Measurements from ENCODE around the gene SOCS4.
A peak's percentile ranks its signal among the peaks of the same experiment; 100 is the strongest.
"Not testable (repeated sequence)": the region's sequence is repeated elsewhere in the genome, so short reads cannot be mapped to it uniquely, and the experiment has no call there.

Gene SOCS4

DNA sequence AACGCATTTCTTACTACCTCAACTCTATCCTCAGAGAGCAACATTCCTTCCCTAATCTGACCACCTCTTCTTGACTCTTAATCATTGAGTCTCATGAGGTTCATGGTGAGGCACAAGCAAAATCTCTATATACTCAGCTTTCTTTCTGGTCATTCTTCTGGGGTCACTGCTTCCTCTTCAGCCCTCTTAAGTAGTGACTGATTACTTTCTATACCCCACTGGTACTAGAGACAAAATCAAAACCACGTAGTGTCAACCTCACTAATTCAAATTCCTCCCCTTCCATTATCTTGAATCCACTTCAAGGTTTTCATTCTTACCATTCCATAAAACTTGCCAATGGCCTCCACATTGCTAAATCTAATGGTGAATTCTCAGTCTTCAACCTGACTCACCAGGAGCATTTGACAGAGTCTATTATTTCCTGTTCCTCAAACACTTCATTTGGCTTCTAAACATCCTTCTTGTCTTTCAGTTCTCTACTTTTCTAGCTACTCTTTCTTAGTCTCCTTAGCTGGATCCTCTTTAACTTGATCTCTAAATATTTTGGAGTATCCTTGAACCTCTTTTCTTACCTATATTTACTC is 7.0 kb upstream of the SOCS4 start:
- no peak for DNase-seq (ENCODE audit: low spot score)
- Histone ChIP-seq H3K4me3 (no peak overlapping the region), H3K27ac (no peak overlapping the region)
- TF ChIP-seq, protein P1, sequence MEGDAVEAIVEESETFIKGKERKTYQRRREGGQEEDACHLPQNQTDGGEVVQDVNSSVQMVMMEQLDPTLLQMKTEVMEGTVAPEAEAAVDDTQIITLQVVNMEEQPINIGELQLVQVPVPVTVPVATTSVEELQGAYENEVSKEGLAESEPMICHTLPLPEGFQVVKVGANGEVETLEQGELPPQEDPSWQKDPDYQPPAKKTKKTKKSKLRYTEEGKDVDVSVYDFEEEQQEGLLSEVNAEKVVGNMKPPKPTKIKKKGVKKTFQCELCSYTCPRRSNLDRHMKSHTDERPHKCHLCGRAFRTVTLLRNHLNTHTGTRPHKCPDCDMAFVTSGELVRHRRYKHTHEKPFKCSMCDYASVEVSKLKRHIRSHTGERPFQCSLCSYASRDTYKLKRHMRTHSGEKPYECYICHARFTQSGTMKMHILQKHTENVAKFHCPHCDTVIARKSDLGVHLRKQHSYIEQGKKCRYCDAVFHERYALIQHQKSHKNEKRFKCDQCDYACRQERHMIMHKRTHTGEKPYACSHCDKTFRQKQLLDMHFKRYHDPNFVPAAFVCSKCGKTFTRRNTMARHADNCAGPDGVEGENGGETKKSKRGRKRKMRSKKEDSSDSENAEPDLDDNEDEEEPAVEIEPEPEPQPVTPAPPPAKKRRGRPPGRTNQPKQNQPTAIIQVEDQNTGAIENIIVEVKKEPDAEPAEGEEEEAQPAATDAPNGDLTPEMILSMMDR (IDR thresholded peaks at IDR 0.05) = no peak

DNA sequence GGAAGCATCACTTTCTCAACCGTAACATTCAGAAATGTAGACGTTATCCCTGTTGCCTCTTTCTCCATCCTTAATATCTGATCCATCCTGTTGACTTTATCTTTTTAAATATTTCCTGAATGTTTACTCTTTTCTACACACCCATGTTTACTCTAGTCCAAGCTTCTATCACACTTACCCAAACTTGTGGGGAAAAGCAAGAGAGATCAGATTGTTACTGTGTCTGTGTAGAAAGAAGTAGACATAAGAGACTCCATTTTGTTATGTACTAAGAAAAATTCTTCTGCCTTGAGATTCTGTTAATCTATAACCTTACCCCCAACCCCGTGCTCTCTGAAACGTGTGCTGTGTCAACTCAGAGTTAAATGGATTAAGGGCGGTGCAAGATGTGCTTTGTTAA is 2.7 kb upstream of the SOCS4 start:
- not testable (repeated sequence) for DNase-seq (ENCODE audit: low spot score); H3K4me3 ChIP-seq; H3K27ac ChIP-seq

DNA sequence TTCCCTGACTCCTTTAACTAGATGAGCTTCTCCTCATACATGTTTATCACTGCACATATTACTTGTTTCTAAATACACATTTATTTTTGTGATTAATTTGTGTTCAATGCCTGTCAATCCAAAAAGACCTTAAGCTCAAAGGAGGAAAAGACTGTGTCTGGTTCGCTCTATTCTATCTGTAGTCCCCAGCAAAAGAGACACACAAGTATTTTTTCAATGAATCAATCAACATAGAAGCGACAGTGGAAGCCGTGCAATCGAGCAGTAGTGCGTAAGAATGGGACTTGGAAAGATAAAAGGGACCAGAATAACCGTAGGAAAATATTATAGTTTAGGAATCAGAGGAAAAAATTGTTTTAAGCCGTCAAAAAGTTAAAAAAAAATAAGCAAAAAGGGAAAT is 1.1 kb upstream of the SOCS4 start:
- no peak for DNase-seq (ENCODE audit: low spot score)
- Histone ChIP-seq H3K27ac (no peak overlapping the region), H3K4me3 (peak overlapping the region; percentile 78)
- TF ChIP-seq, protein P1 (IDR thresholded peaks at IDR 0.05) = no peak

DNA sequence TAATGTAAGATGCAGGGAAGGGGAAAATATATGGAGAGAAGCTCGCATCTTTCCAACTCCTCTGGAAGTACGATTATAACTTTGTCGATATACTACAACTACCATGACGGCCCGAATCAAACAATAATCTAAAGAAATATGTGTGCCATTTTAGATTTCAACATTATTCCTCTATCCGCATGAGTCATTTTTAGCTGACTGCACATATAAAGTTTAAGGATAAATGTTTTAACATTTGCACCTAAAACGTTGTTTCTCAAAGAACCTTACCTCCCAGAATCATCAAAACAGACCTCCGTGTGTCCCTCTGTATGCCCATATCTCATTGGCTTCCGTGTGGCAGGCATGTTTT is 619 bp upstream of the SOCS4 start:
- Histone ChIP-seq H3K27ac (peak overlapping the region; percentile 24 to 91), H3K4me3 (peak overlapping the region; percentile 78)
- TF ChIP-seq, protein P1 (IDR thresholded peaks at IDR 0.05) = no peak
- no peak for DNase-seq (ENCODE audit: low spot score)

DNA sequence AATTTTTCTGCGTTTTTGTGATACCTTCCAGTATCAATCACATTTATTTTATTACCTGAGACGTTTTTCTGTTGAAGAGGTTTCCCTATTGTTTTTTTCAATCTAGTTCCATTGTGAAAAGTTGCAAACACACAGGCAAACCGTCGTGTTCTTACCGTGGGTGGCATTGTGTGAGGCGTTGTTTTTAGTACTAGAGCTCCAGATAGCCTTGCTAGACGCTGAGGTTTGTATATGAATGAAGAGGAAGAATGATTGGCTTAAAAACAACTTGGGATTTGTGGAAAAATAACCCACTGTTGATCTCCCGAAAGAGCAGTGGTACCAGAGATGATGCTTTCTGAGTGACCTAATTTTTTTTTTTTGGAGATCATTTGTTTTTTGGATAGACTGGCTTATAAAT is 1.0 kb downstream of the SOCS4 start:
- H3K4me3 ChIP-seq = peak overlapping the region; percentile 78
- TF ChIP-seq, protein P1 (IDR thresholded peaks at IDR 0.05) = no peak
- H3K27ac ChIP-seq = no peak overlapping the region
- no peak for DNase-seq (ENCODE audit: low spot score)

DNA sequence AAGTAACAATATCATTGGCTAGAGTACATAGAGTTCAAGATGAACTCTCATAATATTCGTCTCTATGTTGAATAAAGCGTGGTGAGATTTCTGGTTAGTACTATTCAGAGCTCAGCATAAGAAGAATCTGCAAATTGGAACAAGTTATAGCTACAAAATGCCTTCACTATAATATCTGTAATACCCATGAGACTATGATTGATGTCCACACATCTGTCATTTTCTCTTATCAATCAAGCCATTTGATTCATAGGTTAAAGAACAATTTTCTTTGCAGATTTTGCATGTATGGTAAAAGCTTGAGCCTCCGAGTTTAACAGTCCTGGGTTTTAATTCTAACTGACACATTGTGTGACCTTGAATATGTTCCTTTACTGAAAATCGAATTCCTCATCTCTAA is 1.4 kb downstream of the SOCS4 start:
- no peak for DNase-seq (ENCODE audit: low spot score)
- no peak overlapping the region for H3K27ac ChIP-seq
- peak overlapping the region; percentile 78 for H3K4me3 ChIP-seq
- TF ChIP-seq, protein P1 (IDR thresholded peaks at IDR 0.05) = no peak

DNA sequence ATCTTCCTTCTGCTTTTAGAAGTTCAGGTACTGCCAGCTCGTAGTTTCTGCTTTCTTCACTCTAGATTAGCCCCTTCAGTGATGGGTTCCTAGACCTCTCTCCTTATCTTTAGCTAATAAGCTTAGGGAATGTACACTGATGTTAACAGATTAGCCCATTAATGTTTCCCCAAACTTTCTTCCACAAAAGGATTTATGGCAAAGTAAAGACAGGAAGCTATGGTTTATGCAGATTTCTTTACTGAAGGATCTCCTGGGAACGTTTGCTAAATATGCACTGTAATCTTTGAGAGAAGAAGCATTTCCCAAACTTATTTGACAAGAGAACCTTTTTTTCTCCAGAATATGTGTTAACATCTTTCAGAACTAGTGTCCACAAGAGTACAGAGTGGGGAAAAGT is 4.2 kb downstream of the SOCS4 start:
- TF ChIP-seq, protein P1 (IDR thresholded peaks at IDR 0.05) = no peak
- no peak for DNase-seq (ENCODE audit: low spot score)
- Histone ChIP-seq H3K4me3 (no peak overlapping the region), H3K27ac (no peak overlapping the region)

DNA sequence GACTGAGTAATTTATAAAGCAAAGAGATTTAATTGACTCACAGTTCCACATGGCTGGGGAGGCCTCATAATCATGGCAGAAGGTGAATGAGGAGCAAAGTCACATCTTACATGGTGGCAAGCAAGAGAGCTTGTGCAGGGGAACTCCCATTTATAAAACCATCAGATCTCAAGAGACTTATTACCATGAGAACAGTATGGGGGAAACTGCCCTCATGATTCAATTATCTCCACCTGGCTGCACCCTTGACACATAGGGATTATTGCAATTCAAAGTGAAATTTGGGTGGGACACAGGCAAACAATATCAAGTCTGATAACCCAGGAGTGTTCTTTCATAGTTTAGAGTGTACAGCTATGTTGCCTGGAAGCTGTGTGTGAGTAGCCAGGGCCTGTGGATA is 11.0 kb downstream of the SOCS4 start:
- not testable (repeated sequence) for H3K27ac ChIP-seq, H3K4me3 ChIP-seq

More for the DNA sequence above, 11.0 kb downstream of the SOCS4 start:
- not testable (repeated sequence) for DNase-seq (ENCODE audit: low spot score)
